HG03378 (cell line): ENCODE results near the gene FSCN2.
"Not testable (repeated sequence)": the region's sequence is repeated elsewhere in the genome, so short reads cannot be mapped to it uniquely, and the experiment has no call there.

Experiments used
- ATAC-seq: cut with Tn5 transposase; IDR thresholded peaks from one replicate; pipeline ENCODE4 v1.9.1; 2021; ENCODE audit warnings: mild to moderate bottlenecking, moderate library complexity; ENCODE audit not compliant: unreplicated experiment

FSCN2 gene

DNA sequence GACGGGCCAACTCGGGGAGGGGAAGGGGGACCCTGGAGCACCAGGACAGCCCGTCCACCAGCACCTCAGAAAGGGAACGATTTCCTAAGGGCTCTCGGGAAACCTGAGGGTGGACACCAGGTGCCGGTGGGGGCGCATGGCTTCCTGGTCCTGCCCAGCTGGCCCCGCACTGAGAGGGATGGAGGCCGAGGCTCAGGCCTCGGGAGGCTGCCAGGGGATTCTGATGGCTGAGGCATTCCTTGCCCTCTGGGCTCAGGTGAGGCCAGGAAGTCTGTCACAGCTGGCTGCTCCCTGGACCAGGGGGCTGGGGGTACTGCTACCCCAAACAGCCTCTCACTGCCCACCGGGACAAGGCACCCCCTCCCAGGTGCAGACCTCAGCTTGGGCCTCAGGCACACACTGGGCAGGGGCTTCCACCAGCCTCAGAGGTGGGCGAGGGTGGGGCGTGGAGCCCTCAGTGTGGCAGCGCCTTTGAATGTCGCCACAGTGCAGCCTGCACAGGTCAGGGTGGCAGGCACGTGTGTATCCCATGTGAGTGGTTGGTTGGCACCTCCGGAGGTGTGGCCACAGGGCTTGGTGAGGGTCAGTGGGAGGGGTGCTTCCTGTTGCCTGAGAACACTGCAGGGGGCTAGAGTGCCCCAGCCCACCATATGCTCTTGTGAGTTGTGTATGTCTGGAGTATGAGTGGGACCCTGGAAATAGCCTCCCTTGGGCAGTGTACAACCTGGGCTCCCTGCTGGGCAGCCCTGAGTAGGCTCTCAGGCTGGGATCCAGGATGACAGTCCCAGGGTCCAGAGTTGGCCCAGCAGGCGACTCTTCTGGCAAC lies 3.9 kb upstream of the FSCN2 start:
- ATAC-seq = no peak

DNA sequence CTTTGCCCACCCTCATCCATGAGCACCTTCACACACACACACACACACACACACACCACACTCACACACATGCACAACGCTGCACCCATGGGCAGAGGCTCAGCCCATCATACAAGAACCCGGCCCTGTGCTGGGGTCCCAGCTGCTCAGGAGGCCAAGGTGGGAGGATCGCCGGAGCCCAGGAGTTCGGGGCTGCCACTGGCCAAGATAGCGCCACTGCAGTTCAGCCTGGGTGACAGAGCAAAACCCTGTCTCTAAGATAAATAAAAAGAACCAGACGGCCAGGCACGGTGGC lies 3.4 kb upstream of the FSCN2 start:
- ATAC-seq = no peak

DNA sequence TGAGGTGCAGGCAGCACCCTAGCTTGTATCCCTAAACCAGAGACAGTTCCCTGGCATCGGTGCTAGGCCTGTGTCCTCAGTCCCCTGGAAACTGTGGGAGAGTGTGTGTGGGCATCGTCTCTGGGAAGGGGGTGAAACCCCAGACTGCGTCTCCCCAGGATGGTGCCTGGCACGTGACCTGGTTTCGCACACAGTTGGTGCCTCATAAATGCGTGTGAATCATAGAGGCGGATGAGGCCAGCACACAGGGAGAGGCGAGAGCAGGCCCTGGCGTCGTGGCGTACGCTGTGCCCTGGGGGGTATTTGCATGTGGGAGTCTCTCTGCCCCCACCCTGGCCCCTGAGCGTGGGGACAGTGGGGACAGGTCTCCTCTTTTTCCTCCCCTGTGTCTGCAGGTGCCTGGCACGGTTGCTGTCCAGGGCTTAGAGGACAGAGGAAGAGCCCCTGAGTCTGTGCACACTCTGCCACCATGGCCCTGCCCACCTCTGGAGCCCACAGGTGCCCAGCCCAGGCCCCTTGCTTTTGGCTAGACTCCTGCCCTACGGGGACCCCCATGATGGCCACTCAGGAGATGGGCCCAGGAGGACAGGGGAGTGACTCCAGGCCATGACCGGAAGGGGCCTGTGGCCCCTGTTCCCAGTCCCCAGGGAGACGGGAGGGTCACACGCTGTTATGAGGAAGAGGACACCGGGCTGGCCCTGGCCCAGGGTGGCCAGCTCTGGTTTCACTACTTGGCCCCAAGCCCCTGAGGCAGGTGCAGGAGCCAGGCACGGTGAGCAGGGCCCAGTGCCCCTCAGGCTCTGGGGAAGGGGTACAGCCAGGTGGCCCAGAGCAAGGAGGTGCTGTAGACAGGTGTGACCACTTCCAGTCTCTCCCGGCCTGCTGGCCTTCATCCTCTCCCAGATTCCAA lies 1.3 kb upstream of the FSCN2 start:
- no peak for ATAC-seq

DNA sequence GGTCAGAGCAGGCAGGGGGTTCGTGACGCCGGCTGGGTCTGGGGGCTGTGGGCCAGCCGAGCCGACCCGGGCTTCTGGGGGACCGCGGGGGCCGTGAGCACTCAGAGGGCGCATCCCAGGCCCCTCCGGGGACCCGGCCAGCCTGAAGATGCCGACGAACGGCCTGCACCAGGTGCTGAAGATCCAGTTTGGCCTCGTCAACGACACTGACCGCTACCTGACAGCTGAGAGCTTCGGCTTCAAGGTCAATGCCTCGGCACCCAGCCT lies 140 bp downstream of the FSCN2 start:
- no peak for ATAC-seq

DNA sequence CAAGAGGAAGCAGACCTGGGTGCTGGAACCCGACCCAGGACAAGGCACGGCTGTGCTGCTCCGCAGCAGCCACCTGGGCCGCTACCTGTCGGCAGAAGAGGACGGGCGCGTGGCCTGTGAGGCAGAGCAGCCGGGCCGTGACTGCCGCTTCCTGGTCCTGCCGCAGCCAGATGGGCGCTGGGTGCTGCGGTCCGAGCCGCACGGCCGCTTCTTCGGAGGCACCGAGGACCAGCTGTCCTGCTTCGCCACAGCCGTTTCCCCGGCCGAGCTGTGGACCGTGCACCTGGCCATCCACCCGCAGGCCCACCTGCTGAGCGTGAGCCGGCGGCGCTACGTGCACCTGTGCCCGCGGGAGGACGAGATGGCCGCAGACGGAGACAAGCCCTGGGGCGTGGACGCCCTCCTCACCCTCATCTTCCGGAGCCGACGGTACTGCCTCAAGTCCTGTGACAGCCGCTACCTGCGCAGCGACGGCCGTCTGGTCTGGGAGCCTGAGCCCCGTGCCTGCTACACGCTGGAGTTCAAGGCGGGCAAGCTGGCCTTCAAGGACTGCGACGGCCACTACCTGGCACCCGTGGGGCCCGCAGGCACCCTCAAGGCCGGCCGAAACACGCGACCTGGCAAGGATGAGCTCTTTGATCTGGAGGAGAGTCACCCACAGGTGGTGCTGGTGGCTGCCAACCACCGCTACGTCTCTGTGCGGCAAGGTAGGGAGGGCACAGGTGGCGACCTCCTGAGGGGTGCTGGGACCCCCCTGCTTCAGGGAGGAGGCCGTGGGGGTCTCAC lies 667 bp downstream of the FSCN2 start:
- no peak for ATAC-seq

DNA sequence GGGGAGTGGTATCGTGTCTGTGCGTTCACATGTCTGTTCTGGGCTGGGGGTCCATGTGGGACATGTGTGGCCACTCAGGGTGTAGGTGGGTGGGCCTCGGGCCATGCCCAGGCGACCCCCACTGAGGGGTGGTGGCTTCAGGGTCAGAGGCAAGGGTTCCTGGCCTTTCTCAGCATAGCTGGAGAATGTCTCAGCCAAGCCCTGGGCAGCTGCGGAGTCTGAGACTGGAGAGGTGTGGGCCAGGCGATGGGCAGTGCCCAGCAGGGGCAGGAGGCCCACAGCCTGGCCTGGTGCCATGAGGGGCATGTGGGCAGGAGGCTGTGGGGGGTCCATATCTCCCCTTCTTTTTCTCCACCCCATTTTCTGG lies 1.2 kb downstream of the FSCN2 start:
- ATAC-seq = no peak

DNA sequence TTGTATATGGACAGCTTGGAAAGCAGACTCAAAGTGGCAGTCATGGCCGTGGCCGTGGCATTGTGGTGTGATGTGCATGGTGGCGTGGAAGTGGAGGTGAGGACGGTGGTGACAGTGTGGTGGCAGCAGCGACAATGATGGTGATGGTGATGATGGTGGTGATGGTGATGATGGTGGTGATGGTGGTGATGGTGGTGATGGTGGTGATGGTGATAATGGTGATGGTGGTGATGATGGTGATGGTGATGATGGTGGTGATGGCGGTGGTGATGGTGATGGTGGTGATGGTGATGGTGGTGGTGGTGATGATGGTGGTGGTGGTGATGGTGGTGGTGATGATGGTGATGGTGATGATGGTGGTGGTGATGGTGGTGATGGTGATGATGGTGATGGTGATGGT lies 2.8 kb downstream of the FSCN2 start:
- ATAC-seq = not testable (repeated sequence)

DNA sequence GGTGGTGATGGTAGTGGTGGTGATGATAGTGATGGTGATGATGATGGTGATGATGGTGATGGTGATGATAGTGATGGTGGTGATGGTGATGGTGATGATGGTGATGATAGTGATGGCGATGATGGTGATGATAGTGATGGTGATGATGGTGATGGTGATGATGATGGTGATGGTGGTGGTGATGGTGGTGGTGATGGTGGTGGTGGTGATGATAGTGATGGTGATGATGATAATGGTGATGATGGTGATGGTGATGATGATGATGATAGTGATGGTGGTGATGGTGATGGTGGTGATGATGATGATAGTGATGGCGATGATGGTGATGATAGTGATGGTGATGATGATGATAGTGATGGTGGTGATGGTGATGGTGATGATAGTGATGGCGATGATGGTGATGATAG lies 3.8 kb downstream of the FSCN2 start:
- ATAC-seq = not testable (repeated sequence)

DNA sequence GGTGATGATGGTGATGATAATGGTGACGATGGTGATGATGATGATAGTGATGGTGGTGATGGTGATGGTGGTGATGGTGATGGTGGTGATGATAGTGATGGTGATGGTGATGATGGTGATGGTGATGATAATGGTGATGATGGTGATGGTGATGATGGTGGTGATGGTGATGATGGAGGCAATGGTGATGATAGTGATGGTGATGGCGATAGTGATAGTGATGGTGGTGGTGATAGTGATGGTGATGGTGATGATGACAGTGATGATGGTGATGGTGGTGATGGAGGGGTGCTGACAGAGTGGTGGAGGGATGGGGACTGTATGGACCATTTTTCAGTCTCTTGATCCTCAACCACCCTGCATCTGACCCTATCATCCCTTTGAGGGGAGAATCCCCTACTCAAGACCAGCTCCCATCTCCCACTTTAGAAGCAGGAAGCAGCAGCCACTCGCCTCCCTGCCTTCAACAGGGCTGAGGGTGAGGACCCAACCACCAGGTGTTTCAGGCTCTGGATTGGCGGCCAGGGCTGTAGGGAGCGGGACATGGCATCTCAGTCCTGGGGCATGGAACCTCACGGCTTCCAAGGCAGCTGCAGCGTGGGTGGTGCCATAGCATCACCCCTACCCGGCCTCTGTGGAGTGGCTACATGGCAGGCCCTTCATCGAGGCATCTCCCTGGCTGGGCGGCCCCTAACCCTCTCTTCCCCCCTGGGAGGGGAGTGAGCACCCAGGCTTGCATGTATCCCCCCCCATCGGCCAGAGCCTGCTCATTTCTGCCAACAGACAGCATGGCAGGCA lies 4.5 kb downstream of the FSCN2 start:
- ATAC-seq = no peak

DNA sequence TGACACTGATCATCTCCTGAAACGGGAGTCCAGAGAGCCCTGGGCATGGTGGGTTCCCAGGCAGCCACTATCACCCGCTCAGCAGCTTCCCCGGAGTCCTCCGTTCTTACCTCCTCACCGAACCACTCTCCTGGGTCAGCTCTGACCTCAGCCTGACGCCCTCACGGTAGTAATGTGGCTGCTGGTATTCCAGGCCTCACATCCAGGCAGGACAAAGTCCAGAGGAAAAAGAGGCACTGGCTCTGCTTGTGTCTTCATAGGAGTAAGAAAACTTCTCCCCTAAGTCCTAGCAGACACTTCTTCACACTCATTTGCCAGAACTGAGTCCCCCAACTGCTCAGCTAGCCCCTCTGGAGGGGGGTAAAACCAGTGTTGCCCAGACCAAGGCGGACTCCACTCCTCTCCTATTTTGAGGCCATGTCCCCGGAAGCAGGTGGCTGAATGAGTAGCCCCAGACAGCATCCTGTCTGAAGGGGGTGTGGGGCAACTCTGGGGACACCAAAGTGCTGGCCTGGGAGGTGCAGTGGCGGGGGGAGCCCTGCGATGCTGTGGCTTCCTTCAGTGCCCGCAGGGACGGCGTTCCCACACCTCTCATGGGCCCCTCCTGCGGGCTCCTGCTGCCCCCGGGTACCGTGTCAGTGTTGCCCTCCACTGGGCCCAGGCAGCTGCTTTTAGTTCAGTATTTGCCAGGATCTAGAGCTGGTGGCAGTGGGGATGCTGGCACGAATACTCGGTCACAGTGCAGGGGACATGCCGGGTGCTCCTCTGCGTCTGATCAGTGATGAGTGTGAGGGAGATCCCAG lies 5.4 kb downstream of the FSCN2 start:
- no peak for ATAC-seq

DNA sequence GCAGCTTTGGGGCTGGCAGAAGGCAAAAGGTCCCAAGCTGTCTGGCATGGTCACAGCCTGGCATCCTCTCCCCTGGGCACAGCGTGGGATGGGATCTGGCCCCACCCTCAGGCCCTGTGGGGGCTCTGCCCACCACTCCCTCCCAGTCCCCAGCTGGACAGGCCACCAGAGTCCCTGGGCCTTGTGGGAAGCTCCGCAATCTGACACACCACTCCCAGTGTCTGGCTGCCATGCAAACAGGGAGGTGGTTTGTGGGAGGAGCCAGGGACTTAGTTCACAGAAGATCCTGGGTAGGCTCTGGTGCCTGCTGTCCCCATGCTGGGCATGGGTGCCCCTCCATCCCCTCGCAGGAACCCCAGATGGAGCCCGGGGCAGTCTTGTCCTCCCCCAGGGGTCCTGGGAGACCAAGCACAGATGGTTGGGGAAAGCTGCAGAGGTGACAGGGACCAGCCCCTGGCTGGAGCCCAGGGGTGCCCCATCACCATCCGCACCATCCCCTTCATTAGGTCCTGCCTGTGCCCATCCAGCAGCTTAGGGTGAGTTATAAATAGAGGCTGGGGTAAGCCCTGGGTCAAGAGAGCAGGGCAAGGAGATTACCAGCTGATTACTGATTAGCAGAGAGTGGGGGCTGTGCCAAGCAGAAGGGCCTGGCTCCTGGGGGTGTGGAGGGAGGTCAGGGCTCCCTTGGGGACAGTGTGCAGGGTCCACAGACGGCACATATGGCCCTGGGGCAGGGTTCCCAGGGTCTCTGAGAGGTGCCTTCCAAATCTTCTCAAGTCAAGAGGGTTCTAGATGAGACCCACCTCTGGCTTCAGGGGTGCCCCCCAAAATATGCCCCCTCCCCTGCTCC lies 6.2 kb downstream of the FSCN2 start:
- no peak for ATAC-seq

DNA sequence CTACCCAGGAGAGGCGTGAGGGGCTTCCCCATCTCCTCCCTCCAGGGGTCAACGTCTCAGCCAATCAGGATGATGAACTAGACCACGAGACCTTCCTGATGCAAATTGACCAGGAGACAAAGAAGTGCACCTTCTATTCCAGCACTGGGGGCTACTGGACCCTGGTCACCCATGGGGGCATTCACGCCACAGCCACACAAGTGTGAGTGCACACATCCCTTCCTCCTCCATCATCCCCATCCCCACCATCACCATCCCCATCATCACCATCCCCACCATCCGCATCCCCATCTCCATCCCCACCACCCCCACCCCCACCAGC lies 6.8 kb downstream of the FSCN2 start:
- ATAC-seq = no peak

DNA sequence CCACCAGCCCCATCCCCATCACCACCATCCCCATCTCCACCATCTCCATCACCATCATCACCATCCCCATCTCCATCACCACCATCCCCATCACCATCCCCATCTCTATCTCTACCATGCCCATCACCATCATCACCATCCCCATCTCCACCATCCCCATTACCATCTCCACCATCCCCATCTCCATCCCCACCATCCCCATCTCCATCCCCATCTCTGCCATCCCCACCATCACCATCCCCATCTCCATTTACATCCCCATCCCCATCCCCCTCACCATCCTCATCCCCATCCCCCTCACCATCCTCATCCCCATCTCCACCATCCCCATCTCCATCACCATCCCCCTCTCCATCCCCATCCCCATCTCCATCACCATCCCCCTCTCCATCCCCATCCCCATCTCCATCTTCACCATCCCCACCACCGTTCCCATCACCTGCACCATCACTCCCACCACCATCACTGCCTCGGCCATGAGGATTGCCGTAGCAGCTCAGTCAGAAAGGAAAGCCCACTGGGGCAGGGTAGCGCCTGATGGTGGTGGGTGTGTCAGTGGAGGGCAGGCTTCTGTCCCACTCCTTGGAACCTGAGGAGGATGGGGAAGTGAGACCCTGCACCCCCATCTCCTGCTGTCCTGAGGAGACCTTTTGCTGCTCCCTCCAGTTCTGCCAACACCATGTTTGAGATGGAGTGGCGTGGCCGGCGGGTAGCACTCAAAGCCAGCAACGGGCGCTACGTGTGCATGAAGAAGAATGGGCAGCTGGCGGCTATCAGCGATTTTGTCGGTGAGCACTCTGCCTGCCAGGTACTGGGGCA lies 7.5 kb downstream of the FSCN2 start:
- no peak for ATAC-seq

DNA sequence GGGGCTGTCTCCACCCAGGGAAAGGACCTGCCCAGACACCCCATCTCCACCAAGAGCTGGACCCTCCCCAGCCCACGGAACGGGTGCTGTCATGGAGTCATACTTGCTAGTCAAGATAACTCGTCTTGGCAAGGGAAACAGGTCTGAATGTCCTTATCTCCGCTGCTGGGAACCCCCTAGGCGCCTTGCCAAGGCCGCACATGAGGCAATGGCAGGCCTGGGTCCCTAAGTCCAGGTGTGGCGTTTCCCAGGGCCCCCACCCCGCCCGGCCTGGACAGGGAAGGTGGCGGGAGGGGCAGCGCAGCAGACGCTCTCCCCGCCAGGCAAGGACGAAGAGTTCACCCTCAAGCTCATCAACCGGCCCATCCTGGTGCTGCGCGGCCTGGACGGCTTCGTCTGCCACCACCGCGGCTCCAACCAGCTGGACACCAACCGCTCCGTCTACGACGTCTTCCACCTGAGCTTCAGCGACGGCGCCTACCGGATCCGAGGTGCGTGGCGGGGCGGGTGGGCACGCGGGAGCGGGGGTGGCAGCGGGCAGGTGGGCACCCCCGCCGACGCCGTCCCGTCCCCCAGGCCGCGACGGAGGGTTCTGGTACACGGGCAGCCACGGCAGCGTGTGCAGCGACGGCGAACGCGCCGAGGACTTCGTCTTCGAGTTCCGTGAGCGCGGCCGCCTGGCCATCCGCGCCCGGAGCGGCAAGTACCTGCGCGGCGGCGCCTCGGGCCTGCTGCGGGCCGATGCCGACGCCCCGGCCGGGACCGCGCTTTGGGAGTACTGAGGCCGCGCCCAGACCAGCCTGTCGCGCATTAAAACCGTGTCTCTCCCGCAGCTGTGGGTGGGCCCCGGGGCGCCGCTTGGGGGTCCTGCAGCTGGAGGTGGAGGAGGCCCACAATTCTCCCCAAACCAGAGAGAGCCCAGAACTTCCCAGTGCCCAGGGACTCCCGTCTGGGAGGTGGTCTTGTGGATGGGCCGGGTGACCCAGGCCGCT lies 8.4 kb downstream of the FSCN2 start:
- ATAC-seq = no peak

DNA sequence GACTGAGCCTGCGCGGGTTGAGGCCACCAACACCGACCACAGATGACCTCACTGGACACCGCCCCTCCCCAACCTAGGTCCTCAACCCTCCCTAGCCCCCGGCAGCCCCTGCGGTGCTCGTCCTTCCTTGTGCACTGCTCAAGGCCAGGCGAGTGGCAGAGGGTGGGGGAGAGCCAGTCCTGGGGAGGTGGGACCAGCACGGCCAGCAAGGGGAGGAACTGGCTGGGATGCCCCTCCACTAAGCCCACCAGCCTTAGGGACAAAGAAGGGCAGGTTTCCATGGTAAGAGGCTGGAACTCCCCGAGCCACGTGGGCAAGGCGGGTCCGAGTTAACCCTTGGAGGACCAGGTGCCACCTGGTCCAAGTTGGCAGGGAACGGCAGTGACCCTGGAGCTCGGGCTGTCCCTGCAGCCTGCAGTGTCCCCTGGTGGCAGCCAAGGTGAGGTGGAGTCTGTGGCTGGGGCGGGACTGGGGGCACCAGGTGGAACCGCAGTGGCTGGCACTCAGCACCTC lies 9.2 kb downstream of the FSCN2 start:
- ATAC-seq = no peak

DNA sequence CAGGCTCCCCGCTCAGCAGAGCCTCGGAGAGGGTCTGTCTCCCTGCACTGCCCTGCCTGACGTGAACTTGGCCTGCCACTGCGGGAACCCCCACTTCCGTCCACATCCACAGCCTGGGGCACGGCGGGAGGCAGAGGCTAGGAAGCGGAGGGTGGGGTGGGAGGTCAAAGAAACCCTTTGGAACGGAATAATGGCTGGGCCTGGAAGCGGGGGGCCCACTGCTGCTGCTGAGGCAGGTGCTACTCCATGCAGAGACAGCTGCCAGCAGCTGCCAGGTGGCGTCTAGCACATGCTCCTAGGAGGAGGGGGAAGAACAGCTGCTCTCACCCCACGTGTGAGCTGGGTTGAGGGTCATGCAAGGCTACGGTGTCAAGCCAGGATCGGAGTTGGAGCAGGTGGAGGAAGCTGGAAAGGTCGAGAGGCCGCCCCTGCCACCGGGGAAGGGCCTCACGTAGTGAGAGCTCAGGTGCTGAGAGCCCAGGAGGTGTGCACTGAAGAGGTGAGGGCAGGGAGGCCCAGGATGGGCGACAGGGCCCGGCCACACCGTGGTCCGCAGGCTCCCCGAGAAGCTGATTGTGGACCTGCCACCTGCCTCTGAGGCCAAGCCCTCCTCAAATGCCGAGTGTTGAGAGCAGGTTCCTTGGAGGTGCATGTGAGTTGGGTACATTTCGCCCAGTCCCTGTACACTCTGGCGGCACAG lies 9.8 kb downstream of the FSCN2 start:
- no peak for ATAC-seq
